GM10266 (cell line): ENCODE data around the gene CHMP6.

Source experiments
- DNase-seq: peaks from one replicate; pipeline ENCODE4 v3.0.0; 2012; ENCODE audit errors: extremely low spot score
- TF ChIP-seq, protein P1 (sequence below): IDR thresholded peaks from 2 replicates; pipeline ENCODE4 v1.5.1; 2012; ENCODE audit warnings: mild to moderate bottlenecking, low read depth; ENCODE audit not compliant: control insufficient read depth, insufficient read depth; ENCODE audit errors: missing control alignments

The CHMP6 gene

DNA sequence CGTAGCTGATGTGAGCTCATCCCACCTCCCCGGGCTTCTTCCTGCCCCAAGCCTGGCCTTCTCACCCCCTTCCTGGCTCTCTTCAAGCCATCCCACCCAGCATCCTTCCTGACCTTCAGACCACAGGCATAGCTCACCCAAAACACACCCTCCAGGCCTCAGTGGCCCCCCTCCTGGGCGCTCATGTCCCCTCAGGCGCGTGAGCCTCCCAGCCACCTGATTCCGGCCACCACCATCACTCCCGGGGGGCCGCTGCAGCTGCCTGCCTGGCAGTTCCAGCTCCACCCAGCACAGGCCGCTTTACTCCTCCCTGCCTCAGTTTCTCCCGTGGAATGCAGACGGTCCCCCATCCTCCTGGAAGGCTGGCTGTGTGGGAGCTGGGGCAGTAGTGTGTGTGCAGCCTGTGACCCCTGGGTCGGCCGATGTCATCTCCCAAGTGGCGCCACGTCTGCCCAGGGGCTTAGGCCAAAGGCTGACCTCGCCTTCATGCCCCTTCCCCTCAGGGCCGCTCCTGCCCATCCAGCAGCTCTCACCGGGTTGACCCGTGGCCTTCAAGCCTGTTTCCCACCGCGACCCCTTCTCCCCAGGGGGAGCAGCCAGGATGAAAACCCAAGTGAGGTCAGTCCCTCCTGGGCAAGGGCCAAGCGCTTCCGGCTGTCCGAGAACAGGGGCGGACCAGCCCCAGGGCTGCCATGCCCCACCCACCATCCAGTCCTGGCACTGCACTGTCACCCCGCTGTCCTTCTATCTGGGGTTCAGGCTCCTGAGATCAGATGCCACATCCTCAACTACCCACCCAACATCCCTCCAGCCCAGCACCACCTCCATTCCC is 11.9 kb upstream of the CHMP6 start:
- TF ChIP-seq, protein P1, sequence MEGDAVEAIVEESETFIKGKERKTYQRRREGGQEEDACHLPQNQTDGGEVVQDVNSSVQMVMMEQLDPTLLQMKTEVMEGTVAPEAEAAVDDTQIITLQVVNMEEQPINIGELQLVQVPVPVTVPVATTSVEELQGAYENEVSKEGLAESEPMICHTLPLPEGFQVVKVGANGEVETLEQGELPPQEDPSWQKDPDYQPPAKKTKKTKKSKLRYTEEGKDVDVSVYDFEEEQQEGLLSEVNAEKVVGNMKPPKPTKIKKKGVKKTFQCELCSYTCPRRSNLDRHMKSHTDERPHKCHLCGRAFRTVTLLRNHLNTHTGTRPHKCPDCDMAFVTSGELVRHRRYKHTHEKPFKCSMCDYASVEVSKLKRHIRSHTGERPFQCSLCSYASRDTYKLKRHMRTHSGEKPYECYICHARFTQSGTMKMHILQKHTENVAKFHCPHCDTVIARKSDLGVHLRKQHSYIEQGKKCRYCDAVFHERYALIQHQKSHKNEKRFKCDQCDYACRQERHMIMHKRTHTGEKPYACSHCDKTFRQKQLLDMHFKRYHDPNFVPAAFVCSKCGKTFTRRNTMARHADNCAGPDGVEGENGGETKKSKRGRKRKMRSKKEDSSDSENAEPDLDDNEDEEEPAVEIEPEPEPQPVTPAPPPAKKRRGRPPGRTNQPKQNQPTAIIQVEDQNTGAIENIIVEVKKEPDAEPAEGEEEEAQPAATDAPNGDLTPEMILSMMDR: no peak
- DNase-seq: no peak

- TF ChIP-seq, protein P1: no peak
- no peak for DNase-seq
Observed at GRCh38 chr17:80980397-80981061, 11.1 kb upstream of the CHMP6 start.

DNA sequence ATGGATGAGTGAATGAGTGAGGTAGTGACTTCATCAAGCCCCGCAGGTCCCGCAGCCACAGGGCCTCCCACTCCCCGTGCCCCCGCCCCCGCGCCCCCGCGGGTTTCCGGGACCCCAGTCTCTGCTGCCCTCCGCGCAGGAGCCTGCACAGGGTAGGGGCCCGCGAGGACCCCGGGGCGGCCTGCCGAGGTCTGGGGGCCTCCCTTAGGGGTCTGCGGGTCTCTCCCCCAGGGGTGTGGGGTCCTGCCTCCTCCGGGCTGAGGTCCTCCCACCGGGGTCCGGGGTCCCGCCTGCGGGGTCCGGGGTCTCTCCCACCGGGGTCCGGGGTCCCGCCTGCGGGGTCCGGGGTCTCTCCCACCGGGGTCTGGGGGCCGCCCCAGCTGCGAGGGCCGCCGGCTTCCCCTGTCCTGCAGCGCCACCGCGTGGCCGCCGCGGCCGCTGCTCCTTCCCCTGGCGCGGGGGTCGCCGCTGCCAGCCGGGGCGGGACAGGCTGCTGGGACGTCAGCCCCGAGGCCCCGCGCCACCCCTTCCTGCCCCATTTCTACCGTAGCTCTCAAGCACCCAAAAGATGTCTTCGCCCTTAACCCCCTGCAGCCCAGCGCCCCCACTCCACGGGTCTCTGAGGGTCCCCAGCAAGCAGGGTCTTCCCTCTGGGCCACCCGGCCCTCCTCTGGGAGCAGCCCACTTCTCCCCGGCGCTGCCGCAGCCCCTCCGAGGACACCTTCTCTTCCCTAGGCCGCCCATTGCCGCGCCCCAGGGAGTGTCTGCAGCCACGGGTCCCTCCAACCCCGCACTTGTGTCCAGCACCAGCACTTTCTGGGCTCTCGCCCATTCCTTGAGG is 10.4 kb upstream of the CHMP6 start:
- DNase-seq: peak; percentile 86
- TF ChIP-seq, protein P1: peak; percentile 89

DNA sequence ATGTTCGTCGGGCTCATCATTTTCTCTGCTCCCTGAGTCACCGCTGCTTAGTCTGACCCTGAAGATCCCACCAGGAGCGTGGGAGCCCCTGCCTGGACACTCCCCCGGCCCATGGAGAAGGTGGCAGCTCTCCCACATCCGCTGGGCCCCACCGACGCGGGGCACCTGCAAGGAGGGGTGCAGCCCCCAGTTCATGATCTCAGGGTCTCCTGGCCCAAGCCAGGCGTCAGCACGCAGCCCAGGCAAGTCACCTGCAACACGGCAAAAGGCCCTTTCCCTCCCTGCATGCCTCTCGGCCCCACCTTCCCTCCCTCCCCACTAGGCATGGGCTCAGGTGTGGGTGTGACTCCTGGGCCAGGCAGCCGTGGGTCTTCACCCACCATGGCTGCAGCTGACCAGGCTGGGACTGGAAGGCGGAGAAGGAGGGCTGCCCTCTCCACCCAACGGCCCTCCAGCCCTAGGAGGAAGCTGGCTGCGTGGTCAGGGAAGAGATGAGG is 9.7 kb upstream of the CHMP6 start:
- TF ChIP-seq, protein P1: no peak
- no peak for DNase-seq

DNA sequence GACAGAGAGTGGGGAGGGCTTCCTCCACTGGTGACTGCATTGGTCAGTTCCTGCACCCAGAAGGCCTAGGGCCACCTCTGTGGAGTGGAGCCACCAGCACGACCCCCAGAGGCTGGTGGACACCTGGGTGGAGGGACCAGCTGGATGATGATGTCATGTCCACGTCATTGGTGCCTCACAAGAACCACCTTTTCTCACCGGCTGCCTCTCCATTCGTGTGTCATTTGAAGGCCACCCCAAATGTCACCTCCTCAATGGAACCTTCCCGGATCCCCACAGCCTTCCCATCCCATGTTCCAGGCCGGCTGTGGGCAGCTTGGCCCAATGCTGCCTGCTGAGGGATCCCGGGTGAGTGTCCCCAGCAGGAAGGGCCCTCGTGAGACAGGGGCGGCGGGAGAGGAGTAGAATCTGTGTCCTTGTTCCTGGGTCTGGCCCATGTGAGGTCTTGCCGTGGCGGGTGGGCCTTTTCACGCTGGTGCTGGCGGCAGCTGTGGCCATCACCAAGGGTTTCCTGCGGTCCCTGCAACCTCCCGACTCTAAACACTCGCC is 9.1 kb upstream of the CHMP6 start:
- TF ChIP-seq, protein P1: no peak
- no peak for DNase-seq

- TF ChIP-seq, protein P1: no peak
- no peak for DNase-seq
Observed at GRCh38 chr17:80983545-80983944, 8.1 kb upstream of the CHMP6 start.
